AG04449 (cell line): ENCODE data around the gene IFRD1.

ENCODE experiments used
- CTCF ChIA-PET: fragments of 350-600 bp; formaldehyde crosslinking; extraction: SDS; loops from one replicate; lab custom pipeline; 2021; ENCODE audit warnings: antibody characterized with exemption; lab: Yijun Ruan, JAX
- POLR2A ChIA-PET: fragments of 400-600, 350-600 bp; formaldehyde crosslinking; extraction: SDS; loops from one replicate; lab custom pipeline; 2020; ENCODE audit warnings: antibody characterized with exemption, inconsistent platforms; lab: Yijun Ruan, JAX
- DNase-seq: peaks from one replicate; pipeline ENCODE4 v3.0.0-alpha.2; 2010; ENCODE audit warnings: low read depth, low spot score
- H3K4me3 ChIP-seq: 2 replicates; pipeline ENCODE4 v1.5.1; 2011; ENCODE audit warnings: low read depth, mild to moderate bottlenecking, control low read depth, low read length
- TF ChIP-seq, protein P1 (sequence below): IDR thresholded peaks from one replicate; pipeline ENCODE4 v1.5.1; 2011; ENCODE audit warnings: mild to moderate bottlenecking, moderate library complexity, low read length, control low read depth, inconsistent platforms; ENCODE audit not compliant: insufficient read depth; ENCODE audit errors: missing control alignments

The IFRD1 gene

DNA sequence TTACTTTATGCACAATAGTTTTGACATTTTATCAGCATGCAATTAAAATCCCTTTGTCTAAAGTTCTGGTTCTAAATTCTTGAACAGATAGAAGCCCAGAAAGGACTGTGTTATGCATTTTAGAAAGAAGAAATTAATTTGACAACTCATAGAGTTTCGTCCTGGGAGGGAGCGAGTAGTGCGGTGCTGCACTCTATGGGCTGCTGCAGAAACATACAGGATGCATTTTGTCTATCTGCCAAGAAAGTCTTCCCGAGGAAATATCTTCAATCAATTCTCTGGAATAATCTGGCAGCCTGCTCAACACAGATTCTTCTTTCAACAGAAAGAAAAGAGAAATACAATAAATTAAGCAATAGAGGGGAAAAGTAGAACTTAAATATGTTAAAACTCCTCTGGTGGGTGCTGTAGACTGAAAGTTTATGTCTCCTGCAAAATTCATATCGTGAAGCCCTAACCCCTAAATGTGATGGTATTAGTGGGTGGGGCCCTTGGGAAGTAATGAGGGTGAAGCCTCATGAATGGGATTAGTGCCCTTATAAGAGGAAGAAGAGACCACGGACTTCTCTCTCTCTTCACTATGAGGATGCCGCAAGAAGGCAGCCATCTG, 39.0 kb upstream of the IFRD1 start:
- POLR2A ChIA-PET = no interaction called here
- no peak for DNase-seq
- no peak overlapping the region for H3K4me3 ChIP-seq
- CTCF ChIA-PET = interaction anchor here (0.9 to 2.1 kb wide), 10 partner anchors 9 to 670 kb away, joined by 3 to 12 read pairs (median 4); no protein-coding TSS in a partner anchor
- TF ChIP-seq, protein P1, sequence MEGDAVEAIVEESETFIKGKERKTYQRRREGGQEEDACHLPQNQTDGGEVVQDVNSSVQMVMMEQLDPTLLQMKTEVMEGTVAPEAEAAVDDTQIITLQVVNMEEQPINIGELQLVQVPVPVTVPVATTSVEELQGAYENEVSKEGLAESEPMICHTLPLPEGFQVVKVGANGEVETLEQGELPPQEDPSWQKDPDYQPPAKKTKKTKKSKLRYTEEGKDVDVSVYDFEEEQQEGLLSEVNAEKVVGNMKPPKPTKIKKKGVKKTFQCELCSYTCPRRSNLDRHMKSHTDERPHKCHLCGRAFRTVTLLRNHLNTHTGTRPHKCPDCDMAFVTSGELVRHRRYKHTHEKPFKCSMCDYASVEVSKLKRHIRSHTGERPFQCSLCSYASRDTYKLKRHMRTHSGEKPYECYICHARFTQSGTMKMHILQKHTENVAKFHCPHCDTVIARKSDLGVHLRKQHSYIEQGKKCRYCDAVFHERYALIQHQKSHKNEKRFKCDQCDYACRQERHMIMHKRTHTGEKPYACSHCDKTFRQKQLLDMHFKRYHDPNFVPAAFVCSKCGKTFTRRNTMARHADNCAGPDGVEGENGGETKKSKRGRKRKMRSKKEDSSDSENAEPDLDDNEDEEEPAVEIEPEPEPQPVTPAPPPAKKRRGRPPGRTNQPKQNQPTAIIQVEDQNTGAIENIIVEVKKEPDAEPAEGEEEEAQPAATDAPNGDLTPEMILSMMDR = peak; percentile 56

- POLR2A ChIA-PET = no interaction called here
- TF ChIP-seq, protein P1 = peak; percentile 45
- CTCF ChIA-PET = interaction anchor here (0.6 to 4.6 kb wide), 11 partner anchors 16 to 674 kb away, joined by 3 to 17 read pairs (median 5); no protein-coding TSS in a partner anchor
- no peak for DNase-seq
- H3K4me3 ChIP-seq = no peak overlapping the region
Measured at GRCh38 chr7:112414855-112415490, 35.3 kb upstream of the IFRD1 start.

- ChIA-PET POLR2A (no interaction called here), CTCF (interaction anchor here (0.9 to 4.6 kb wide), 9 partner anchors 9 to 675 kb away, joined by 3 to 17 read pairs (median 4); no protein-coding TSS in a partner anchor)
- no peak for DNase-seq
- TF ChIP-seq, protein P1 = no peak
- H3K4me3 ChIP-seq = no peak overlapping the region
Measured at GRCh38 chr7:112416127-112416526, 34.1 kb upstream of the IFRD1 start.

- CTCF ChIA-PET = interaction anchor here (1.1 to 2.6 kb wide), 4 partner anchors 9 to 683 kb away, joined by 3 to 12 read pairs (median 4); no protein-coding TSS in a partner anchor
- TF ChIP-seq, protein P1 = no peak
- DNase-seq = no peak
- POLR2A ChIA-PET = interaction anchor here (1.6 kb wide), 1 partner anchor 31 kb away, joined by 7 read pairs; the partner anchor contains the start of gene IFRD1
- no peak overlapping the region for H3K4me3 ChIP-seq
Measured at GRCh38 chr7:112419543-112420130, 30.6 kb upstream of the IFRD1 start.

DNA sequence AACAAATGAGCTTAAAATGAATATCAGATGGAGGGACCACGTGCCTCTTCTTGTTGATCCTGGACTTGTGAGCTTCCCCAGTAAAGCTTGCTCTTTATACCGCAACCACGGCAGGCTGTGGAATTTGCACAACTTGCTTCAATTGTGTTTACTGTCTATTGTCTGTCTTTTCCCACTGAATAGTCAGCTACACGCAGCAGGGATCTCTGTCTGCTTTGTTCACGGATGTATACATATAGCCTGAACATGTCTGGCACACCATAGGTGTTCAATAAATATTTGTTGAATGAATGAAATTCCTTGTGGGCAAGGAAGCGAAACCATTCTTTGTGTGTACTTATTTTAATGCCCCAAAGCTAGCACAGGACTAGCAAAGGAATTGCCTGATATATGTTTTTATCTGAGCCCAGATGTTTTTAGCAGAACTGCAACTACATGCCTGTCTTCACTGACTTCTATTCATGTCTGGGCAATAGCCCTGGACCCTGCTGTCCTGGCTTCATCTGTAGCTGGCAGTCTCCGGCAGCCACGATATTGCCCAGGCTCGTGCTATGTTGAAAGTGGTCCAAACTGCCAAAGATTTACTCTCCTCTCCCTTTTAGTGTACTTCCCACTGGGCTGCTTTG, 29.9 kb upstream of the IFRD1 start:
- CTCF ChIA-PET = interaction anchor here (0.6 to 2.6 kb wide), 6 partner anchors 10 to 684 kb away, joined by 3 to 12 read pairs (median 3); no protein-coding TSS in a partner anchor
- no peak overlapping the region for H3K4me3 ChIP-seq
- no peak for DNase-seq
- TF ChIP-seq, protein P1 = no peak
- POLR2A ChIA-PET = interaction anchor here (1.6 kb wide), 1 partner anchor 30 kb away, joined by 7 read pairs; the partner anchor contains the start of gene IFRD1
